ENCODE data around the gene SPECC1L.

Gene SPECC1L

DNA sequence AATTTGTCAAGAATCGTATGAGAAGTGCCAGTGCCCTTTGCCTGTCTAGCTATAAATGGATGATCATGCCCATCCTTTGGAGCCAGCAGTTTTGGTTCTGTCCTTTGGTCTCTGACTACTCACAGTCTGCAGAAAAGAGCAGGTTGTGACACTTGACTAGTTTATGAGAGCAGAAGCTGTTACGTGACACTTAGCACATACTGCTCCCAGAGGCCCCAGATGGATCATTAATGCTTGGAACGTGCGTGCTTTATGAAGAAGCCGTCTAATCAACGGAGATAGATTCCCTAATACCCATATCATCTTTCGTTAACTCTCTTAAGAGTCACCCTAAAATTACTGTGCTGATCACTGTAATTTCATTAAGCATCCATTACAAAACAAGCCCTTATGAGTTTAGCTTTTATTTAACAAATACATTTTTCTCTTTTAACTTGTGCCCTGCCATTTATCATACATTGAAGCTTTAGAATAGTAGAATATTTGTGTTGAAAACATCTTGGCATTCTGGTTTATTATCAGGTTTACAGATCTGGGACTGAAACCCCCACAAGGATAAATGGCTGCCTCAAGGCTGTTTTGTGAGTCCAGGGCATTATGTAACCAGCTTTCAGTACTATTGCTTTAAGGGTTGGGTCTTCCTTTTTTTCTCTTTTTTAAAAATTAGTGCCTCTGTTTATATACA, 109.7 kb downstream of the SPECC1L start:
- H3K9me3 ChIP-seq = 0 out of 2 replicates have a peak, but pooled peaks cover 2% of the 10 kb centered on the region
- peaks cover 10% of the 10 kb centered on the region; the same call in 1 of the 2 replicates for H3K4me1 ChIP-seq
- H3K4me2 ChIP-seq = no peak overlapping the region
- no peak for TF ChIP-seq Cebpa-rat (IDR thresholded peaks at IDR 0.05)
- peaks cover 68% of the 10 kb centered on the region for H3K36me3 ChIP-seq
- H3K27me3 ChIP-seq = no peaks in the 10 kb centered on the region
- H3K27ac ChIP-seq = no peak overlapping the region
- H3K4me3 ChIP-seq = no peak overlapping the region
- H4K20me1 ChIP-seq = no peaks in the 10 kb centered on the region
- H3K9ac ChIP-seq = no peak overlapping the region

DNA sequence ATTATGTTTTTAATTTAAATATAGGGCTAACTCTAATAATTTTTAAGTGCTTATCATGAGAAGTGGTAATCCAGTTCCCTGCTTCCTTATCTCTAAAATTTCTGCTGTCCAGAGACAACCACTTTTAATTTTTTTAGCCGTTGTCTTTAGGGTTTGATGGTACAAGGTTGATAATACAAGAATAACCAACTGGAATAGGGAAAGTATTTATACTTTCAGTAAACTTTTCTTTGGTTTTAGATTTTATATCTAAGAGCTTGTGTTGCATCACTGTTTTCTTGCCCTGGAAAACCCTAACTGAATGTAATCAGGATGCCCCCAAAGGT, 110.2 kb downstream of the SPECC1L start:
- TF ChIP-seq Cebpa-rat (IDR thresholded peaks at IDR 0.05) = no peak
- Histone ChIP-seq H3K4me3 (no peak overlapping the region), H3K27ac (no peak overlapping the region), H3K9me3 (no peaks in the 10 kb centered on the region), H3K4me1 (peaks cover 10% of the 10 kb centered on the region; the same call in 1 of the 2 replicates), H3K36me3 (peaks cover 67% of the 10 kb centered on the region), H3K9ac (no peak overlapping the region), H3K27me3 (no peaks in the 10 kb centered on the region), H3K4me2 (no peak overlapping the region), H4K20me1 (no peaks in the 10 kb centered on the region)

DNA sequence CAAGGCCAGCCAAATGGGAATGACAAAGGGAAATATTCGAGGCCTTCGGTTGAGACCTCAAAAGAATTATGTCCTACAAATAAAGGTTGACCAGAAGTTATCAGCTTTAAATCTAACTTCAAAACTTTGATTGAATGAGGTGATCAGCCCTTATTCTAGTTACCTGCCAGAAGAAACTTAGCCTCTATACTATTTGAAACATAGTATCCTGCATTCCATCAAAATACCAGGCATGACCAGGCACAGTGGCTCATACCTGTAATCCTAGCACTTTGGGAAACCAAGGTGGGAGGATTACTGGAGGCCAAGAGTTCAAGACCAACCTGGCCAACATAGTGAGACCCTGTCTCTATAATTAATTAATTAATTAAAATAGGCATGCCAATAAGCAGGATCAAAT, 112.4 kb downstream of the SPECC1L start:
- H3K9ac ChIP-seq = no peak overlapping the region
- H3K27me3 ChIP-seq = no peaks in the 10 kb centered on the region
- H3K4me2 ChIP-seq = no peak overlapping the region
- no peaks in the 10 kb centered on the region for H3K9me3 ChIP-seq
- H3K36me3 ChIP-seq = peaks cover 52% of the 10 kb centered on the region
- H3K27ac ChIP-seq = no peak overlapping the region
- peaks cover 10% of the 10 kb centered on the region; the same call in 1 of the 2 replicates for H3K4me1 ChIP-seq
- no peak overlapping the region for H3K4me3 ChIP-seq
- H4K20me1 ChIP-seq = no peaks in the 10 kb centered on the region
- TF ChIP-seq Cebpa-rat (IDR thresholded peaks at IDR 0.05) = no peak

DNA sequence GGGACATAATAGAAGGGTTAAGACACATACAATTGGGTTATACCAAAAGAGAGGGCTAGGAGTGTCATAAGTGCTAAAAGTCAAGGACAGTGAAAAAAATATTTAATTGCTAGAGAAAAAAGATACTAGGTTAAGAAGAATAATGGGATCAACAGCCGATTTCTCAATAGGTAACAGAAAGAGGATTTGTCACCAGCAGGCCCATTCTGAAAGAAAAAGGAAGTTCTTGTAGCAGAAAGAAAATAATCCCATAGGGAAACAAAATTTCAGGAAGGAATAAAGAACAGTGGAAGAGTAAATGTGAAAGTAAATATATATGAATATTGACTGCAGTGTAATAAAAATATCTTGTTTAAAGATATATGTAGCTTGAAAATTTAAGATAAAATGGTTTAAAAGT, 113.5 kb downstream of the SPECC1L start:
- no peaks in the 10 kb centered on the region for H3K9me3 ChIP-seq
- no peak for TF ChIP-seq Cebpa-rat (IDR thresholded peaks at IDR 0.05)
- peaks cover 8% of the 10 kb centered on the region; the same call in 1 of the 2 replicates for H3K4me1 ChIP-seq
- no peak overlapping the region for H3K27ac ChIP-seq
- no peaks in the 10 kb centered on the region for H3K27me3 ChIP-seq
- H3K4me2 ChIP-seq = no peak overlapping the region
- H3K36me3 ChIP-seq = peaks cover 42% of the 10 kb centered on the region
- no peak overlapping the region for H3K9ac ChIP-seq
- no peak overlapping the region for H3K4me3 ChIP-seq
- no peaks in the 10 kb centered on the region for H4K20me1 ChIP-seq

DNA sequence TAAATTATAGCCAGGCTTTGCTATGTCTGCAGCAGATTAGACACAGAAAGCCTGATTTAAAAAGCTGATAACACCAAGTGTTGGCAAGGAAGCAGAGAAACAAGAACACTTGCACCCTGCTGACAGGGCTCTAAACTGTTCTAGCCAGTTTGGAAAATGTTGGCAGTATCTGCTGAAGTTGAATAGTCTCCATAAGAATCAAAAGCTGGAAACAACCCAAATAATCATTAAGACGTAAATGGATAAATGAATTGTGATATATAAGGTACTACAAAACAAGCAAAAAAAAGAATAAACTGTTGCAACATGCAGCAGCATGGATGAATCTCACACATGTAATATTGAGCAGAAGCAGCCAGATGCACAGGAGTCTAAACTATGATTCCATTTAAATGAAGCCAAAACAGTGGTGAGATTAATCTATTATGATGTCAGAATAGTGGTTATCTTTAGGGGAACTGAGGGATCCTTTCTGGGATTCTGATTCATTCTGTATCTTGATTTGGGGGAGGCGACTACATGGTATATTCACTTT, 116.4 kb downstream of the SPECC1L start:
- TF ChIP-seq Cebpa-rat (IDR thresholded peaks at IDR 0.05) = no peak
- H3K4me1 ChIP-seq = peaks cover 12% of the 10 kb centered on the region; the same call in 1 of the 2 replicates
- H3K4me2 ChIP-seq = no peak overlapping the region
- no peak overlapping the region for H3K4me3 ChIP-seq
- no peaks in the 10 kb centered on the region for H3K9me3 ChIP-seq
- peaks cover 37% of the 10 kb centered on the region for H3K36me3 ChIP-seq
- peaks cover 9% of the 10 kb centered on the region; the same call in 1 of the 2 replicates for H4K20me1 ChIP-seq
- no peak overlapping the region for H3K27ac ChIP-seq
- no peaks in the 10 kb centered on the region for H3K27me3 ChIP-seq
- no peak overlapping the region for H3K9ac ChIP-seq

DNA sequence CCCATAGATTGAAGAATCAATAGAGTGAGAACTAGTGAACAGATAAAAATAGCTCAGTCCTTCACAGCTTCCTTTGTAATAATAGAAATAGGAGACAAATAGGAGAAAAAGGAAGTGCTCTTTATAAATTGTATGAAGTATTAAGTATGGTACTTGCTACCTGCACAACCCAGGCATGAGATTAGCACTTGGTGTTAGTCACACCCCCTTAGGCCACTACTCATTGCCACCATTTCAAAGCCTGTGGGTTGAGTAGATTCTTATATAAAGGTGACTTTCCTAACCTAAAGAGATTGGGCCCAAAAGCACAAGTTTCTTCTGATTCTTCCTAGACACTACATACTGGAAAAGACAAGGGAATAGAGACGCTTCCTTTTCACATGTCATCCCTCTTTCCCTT, 119.0 kb downstream of the SPECC1L start:
- no peaks in the 10 kb centered on the region for H3K9me3 ChIP-seq
- no peak overlapping the region for H3K27ac ChIP-seq
- H4K20me1 ChIP-seq = peaks cover 18% of the 10 kb centered on the region; the same call in 1 of the 2 replicates
- H3K27me3 ChIP-seq = no peaks in the 10 kb centered on the region
- H3K36me3 ChIP-seq = peaks cover 51% of the 10 kb centered on the region
- H3K4me1 ChIP-seq = peaks cover 12% of the 10 kb centered on the region; the same call in 1 of the 2 replicates
- H3K4me2 ChIP-seq = peak overlapping the region; percentile 13; the same call in 1 of the 2 replicates
- H3K9ac ChIP-seq = no peak overlapping the region
- H3K4me3 ChIP-seq = no peak overlapping the region
- TF ChIP-seq Cebpa-rat (IDR thresholded peaks at IDR 0.05) = no peak

DNA sequence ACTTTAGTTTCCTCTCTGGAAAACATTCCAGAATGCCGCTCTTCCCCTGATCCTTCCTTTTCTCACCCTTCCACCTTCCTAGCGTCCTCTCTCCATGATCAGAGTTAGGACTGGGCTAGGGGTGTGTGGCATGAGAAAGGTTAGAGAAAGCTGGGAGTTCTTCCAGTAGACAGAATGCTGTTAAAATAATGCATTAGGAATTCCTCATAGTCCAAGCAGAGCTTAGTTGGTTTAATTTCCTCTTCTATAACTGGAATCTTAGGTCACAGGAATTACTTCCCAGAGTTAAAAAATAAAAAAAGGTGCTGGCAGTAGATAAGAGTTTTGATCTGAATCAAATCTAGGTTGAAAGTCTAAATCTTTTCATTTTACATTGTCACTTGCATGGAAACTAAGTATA, 119.5 kb downstream of the SPECC1L start:
- Histone ChIP-seq H3K36me3 (peaks cover 56% of the 10 kb centered on the region), H4K20me1 (peaks cover 18% of the 10 kb centered on the region; the same call in 1 of the 2 replicates), H3K27me3 (no peaks in the 10 kb centered on the region), H3K4me3 (no peak overlapping the region), H3K27ac (no peak overlapping the region), H3K4me1 (peaks cover 12% of the 10 kb centered on the region; the same call in 1 of the 2 replicates), H3K9ac (no peak overlapping the region), H3K9me3 (no peaks in the 10 kb centered on the region), H3K4me2 (no peak overlapping the region)
- TF ChIP-seq Cebpa-rat (IDR thresholded peaks at IDR 0.05) = no peak

DNA sequence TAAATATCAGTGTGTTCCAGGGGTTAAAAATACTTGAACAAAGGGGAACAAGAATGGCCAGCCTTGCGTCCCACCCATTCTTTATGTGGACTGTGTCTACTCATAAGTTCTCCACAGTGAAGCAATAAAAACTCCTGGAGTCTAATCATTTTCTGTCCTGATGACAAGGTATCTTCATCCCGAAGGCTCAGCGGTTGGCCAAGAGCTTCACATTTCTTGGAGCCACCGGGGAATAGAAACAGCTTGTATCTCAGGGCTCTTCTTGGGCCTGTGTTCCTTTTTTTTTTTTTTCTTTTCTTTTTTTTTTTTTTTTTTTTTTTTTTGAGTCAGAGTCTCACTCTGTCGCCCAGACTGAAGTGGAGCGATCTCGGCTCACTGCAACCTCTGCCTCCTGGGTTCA, 119.9 kb downstream of the SPECC1L start:
- Histone ChIP-seq H3K4me1 (peaks cover 12% of the 10 kb centered on the region; the same call in 1 of the 2 replicates), H3K27ac (no peak overlapping the region), H3K9ac (no peak overlapping the region), H3K4me3 (no peak overlapping the region), H3K27me3 (no peaks in the 10 kb centered on the region), H3K9me3 (no peaks in the 10 kb centered on the region), H4K20me1 (peaks cover 18% of the 10 kb centered on the region; the same call in 1 of the 2 replicates), H3K36me3 (peaks cover 57% of the 10 kb centered on the region), H3K4me2 (no peak overlapping the region)
- no peak for TF ChIP-seq Cebpa-rat (IDR thresholded peaks at IDR 0.05)

DNA sequence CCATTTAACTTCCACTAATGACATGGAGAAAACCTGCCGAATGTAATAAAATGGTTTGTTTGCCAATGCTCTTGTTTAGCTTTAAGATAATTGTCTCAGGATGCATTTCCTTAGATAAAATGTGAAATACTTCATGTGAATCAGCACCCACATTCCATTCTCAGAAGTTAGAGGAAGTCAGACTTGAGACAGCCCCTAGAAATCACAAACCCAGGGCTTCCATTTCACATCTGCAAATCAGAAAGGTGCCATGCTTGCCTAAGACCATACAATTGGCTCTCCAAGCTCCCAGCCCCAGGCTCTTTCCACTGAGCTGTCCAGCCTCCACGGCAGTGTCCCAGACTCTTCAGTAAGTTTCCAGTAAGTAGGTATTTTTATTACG, 121.2 kb downstream of the SPECC1L start:
- H3K9me3 ChIP-seq = no peaks in the 10 kb centered on the region
- no peaks in the 10 kb centered on the region for H3K27me3 ChIP-seq
- H3K36me3 ChIP-seq = peaks cover 65% of the 10 kb centered on the region
- H3K4me3 ChIP-seq = no peak overlapping the region
- H3K4me1 ChIP-seq = peaks cover 12% of the 10 kb centered on the region; the same call in 1 of the 2 replicates
- no peak overlapping the region for H3K9ac ChIP-seq
- no peak overlapping the region for H3K4me2 ChIP-seq
- no peak overlapping the region for H3K27ac ChIP-seq
- no peak for TF ChIP-seq Cebpa-rat (IDR thresholded peaks at IDR 0.05)
- peaks cover 18% of the 10 kb centered on the region; the same call in 1 of the 2 replicates for H4K20me1 ChIP-seq

DNA sequence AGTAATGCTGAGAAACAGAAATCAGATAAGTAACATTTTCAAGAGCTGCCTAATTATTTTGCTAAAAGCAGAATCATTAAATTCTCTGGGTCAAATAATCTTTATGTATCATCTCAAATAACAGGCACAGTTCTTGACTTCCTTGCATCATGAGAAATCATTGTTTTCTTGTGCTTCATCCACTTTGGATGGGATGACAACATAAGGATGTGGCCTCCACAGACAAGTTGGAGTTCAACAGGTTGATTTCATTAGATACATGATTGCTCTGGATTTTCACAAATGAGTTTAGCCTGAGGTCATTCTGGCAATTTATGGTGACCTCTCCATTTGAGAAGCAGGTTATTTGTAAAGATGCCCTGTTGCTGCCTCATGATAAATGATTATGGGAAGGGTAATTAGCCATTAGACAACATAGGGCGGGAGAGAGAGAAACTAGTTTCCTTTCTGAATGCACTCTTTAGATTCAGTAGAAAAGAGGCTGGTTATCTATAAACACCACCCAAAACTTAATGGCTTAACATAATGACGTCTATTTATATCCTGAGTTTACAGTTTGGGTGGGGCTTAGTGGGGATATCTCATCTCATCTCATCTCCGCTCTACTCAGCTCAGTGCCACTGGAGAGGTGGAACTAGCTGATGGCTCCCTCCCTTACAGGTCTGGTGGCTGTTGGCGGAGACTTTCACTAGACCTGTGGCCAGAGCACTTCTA, 121.7 kb downstream of the SPECC1L start:
- TF ChIP-seq Cebpa-rat (IDR thresholded peaks at IDR 0.05) = no peak
- H3K9me3 ChIP-seq = no peaks in the 10 kb centered on the region
- no peak overlapping the region for H3K4me3 ChIP-seq
- H3K4me2 ChIP-seq = no peak overlapping the region
- no peaks in the 10 kb centered on the region for H3K27me3 ChIP-seq
- no peak overlapping the region for H3K27ac ChIP-seq
- H3K9ac ChIP-seq = no peak overlapping the region
- peaks cover 12% of the 10 kb centered on the region; the same call in 1 of the 2 replicates for H3K4me1 ChIP-seq
- peaks cover 18% of the 10 kb centered on the region; the same call in 1 of the 2 replicates for H4K20me1 ChIP-seq
- peaks cover 66% of the 10 kb centered on the region for H3K36me3 ChIP-seq

Data from BLaER1 (cell line).